NCI-H1048 (cell line): Measurements from ENCODE around the gene PFKFB4.
A peak's percentile ranks its signal among the peaks of the same experiment; 100 is the strongest.
"Not testable (repeated sequence)": the region's sequence is repeated elsewhere in the genome, so short reads cannot be mapped to it uniquely, and the experiment has no call there.

ENCODE experiments used
- DNase-seq: peaks from one replicate; lab custom pipeline; 2025; lab: John Stamatoyannopoulos, UW

Gene PFKFB4

GRCh38 chr3:48558493-48559134 lies 2.0 kb upstream of the PFKFB4 start:
- DNase-seq: no peak

- no peak for DNase-seq
Measured at GRCh38 chr3:48555949-48556795, 431 bp downstream of the PFKFB4 start.

- DNase-seq: no peak
Measured at GRCh38 chr3:48555231-48555948, 1.2 kb downstream of the PFKFB4 start.

GRCh38 chr3:48553886-48554845 lies 2.4 kb downstream of the PFKFB4 start:
- no peak for DNase-seq

- DNase-seq: no peak
Measured at GRCh38 chr3:48553361-48553760, 3.2 kb downstream of the PFKFB4 start.

- DNase-seq: no peak
Measured at GRCh38 chr3:48552111-48552951, 4.3 kb downstream of the PFKFB4 start.

GRCh38 chr3:48551651-48552050 lies 5.0 kb downstream of the PFKFB4 start:
- DNase-seq: not testable (repeated sequence)

GRCh38 chr3:48548729-48549705 lies 7.6 kb downstream of the PFKFB4 start:
- peak; percentile 35 for DNase-seq

GRCh38 chr3:48548126-48548525 lies 8.5 kb downstream of the PFKFB4 start:
- DNase-seq: no peak

GRCh38 chr3:48546203-48546829 lies 10.3 kb downstream of the PFKFB4 start:
- no peak for DNase-seq

GRCh38 chr3:48544141-48544540 lies 12.5 kb downstream of the PFKFB4 start:
- DNase-seq: no peak

- no peak for DNase-seq
Measured at GRCh38 chr3:48543271-48543866, 13.2 kb downstream of the PFKFB4 start.

- DNase-seq: no peak
Measured at GRCh38 chr3:48538451-48538850, 18.2 kb downstream of the PFKFB4 start.

- no peak for DNase-seq
Measured at GRCh38 chr3:48536785-48537184, 19.8 kb downstream of the PFKFB4 start.

GRCh38 chr3:48536116-48536515 lies 20.5 kb downstream of the PFKFB4 start:
- DNase-seq: no peak

- no peak for DNase-seq
Measured at GRCh38 chr3:48535578-48535977, 21.0 kb downstream of the PFKFB4 start.

- no peak for DNase-seq
Measured at GRCh38 chr3:48532977-48533337, 23.6 kb downstream of the PFKFB4 start.

GRCh38 chr3:48532271-48532976 lies 24.2 kb downstream of the PFKFB4 start:
- DNase-seq: no peak
